PC-3 (cell line): ENCODE results near the gene FIS1.

Source experiments
- CTCF ChIP-seq: fragments of 300-600 bp; sonication (generic); conservative IDR thresholded peaks from 2 replicates; pipeline ENCODE4 v1.5.1; 2017; ENCODE audit warnings: antibody characterized with exemption, low read depth, mild to moderate bottlenecking, low read length
- EZH2 ChIP-seq: fragments of 300-600 bp; sonication (generic); IDR thresholded peaks from one replicate; pipeline ENCODE4 v1.6.1; 2017; ENCODE audit warnings: antibody characterized with exemption, mild to moderate bottlenecking, low read length; ENCODE audit not compliant: unreplicated experiment

GRCh38 chr7:101206665-101207042 is 38.2 kb downstream of the FIS1 start:
- TF ChIP-seq EZH2 (no peak), CTCF (no peak)
